ENCODE results near the gene CPA4. TPM values are rescaled to one million over a fixed set of nuclear protein-coding genes. Genes with fewer than 3 reads are reported as not detected.
"Not testable (repeated sequence)": the region's sequence is repeated elsewhere in the genome, so short reads cannot be mapped to it uniquely, and the experiment has no call there.

The CPA4 gene
- total RNA-seq, 2 experiments from 2014 or later: not detected

GRCh38 chr7:130299866-130300265 lies 6.9 kb downstream of the CPA4 start:
- ChIA-PET POLR2A (no interaction called here), CTCF (no interaction called here)
- Mint-ChIP-seq H3K27ac (no peak overlapping the region), H3K27me3 (peaks cover 14% of the 10 kb centered on the region), H3K4me3 (no peak overlapping the region), H3K36me3 (ENCODE audit: low read depth) (no peaks in the 10 kb centered on the region), H3K9me3 (no peaks in the 10 kb centered on the region), H3K4me1 (no peaks in the 10 kb centered on the region)
- no peak for DNase-seq

GRCh38 chr7:130301501-130302020 lies 8.6 kb downstream of the CPA4 start:
- no peaks in the 10 kb centered on the region for H3K4me1 Mint-ChIP-seq
- no peak overlapping the region for H3K27ac Mint-ChIP-seq
- CTCF ChIA-PET: no interaction called here
- POLR2A ChIA-PET: no interaction called here
- DNase-seq: no peak
- H3K9me3 Mint-ChIP-seq: no peaks in the 10 kb centered on the region
- no peak overlapping the region for H3K4me3 Mint-ChIP-seq
- no peaks in the 10 kb centered on the region for H3K36me3 Mint-ChIP-seq (ENCODE audit: low read depth)
- H3K27me3 Mint-ChIP-seq: peaks cover 14% of the 10 kb centered on the region

- Mint-ChIP-seq H3K27me3 (peaks cover 14% of the 10 kb centered on the region), H3K4me3 (no peak overlapping the region), H3K27ac (no peak overlapping the region), H3K9me3 (no peaks in the 10 kb centered on the region), H3K4me1 (no peaks in the 10 kb centered on the region), H3K36me3 (ENCODE audit: low read depth) (no peaks in the 10 kb centered on the region)
- no peak for DNase-seq
- ChIA-PET POLR2A (no interaction called here), CTCF (no interaction called here)
Observed at GRCh38 chr7:130302649-130303048, 9.7 kb downstream of the CPA4 start.

- Mint-ChIP-seq H3K36me3 (ENCODE audit: low read depth) (no peaks in the 10 kb centered on the region), H3K4me3 (no peak overlapping the region), H3K27me3 (peaks cover 14% of the 10 kb centered on the region), H3K27ac (no peak overlapping the region), H3K4me1 (no peaks in the 10 kb centered on the region), H3K9me3 (no peaks in the 10 kb centered on the region)
- DNase-seq: no peak
- ChIA-PET CTCF (no interaction called here), POLR2A (no interaction called here)
Observed at GRCh38 chr7:130303127-130303526, 10.2 kb downstream of the CPA4 start.

- CTCF ChIA-PET: no interaction called here
- Mint-ChIP-seq H3K4me1 (no peaks in the 10 kb centered on the region), H3K4me3 (no peak overlapping the region), H3K27ac (no peak overlapping the region), H3K9me3 (no peaks in the 10 kb centered on the region), H3K27me3 (peaks cover 14% of the 10 kb centered on the region), H3K36me3 (ENCODE audit: low read depth) (no peaks in the 10 kb centered on the region)
- POLR2A ChIA-PET: no interaction called here
- DNase-seq: no peak
Observed at GRCh38 chr7:130303551-130303950, 10.6 kb downstream of the CPA4 start.

- ChIA-PET POLR2A (no interaction called here), CTCF (no interaction called here)
- H3K27ac Mint-ChIP-seq: no peak overlapping the region
- no peaks in the 10 kb centered on the region for H3K36me3 Mint-ChIP-seq (ENCODE audit: low read depth)
- H3K9me3 Mint-ChIP-seq: no peaks in the 10 kb centered on the region
- H3K4me1 Mint-ChIP-seq: no peaks in the 10 kb centered on the region
- no peak overlapping the region for H3K4me3 Mint-ChIP-seq
- no peak for DNase-seq
- H3K27me3 Mint-ChIP-seq: peaks cover 14% of the 10 kb centered on the region
Observed at GRCh38 chr7:130303982-130304381, 11.0 kb downstream of the CPA4 start.

- POLR2A ChIA-PET: no interaction called here
Observed at GRCh38 chr7:130304878-130305277, 11.9 kb downstream of the CPA4 start.

GRCh38 chr7:130305433-130306042 lies 12.6 kb downstream of the CPA4 start:
- POLR2A ChIA-PET: no interaction called here
- CTCF ChIA-PET: no interaction called here
- Mint-ChIP-seq H3K36me3 (ENCODE audit: low read depth) (no peaks in the 10 kb centered on the region), H3K27me3 (peaks cover 11% of the 10 kb centered on the region), H3K4me1 (no peaks in the 10 kb centered on the region), H3K4me3 (no peak overlapping the region), H3K9me3 (no peaks in the 10 kb centered on the region), H3K27ac (no peak overlapping the region)
- DNase-seq: no peak

More at GRCh38 chr7:130304878-130305277, 11.9 kb downstream of the CPA4 start:
- Mint-ChIP-seq H3K27me3 (peaks cover 14% of the 10 kb centered on the region), H3K9me3 (no peaks in the 10 kb centered on the region), H3K4me1 (no peaks in the 10 kb centered on the region), H3K36me3 (ENCODE audit: low read depth) (no peaks in the 10 kb centered on the region), H3K27ac (no peak overlapping the region), H3K4me3 (no peak overlapping the region)
- CTCF ChIA-PET: no interaction called here
- DNase-seq: no peak

GRCh38 chr7:130309986-130310385 lies 17.0 kb downstream of the CPA4 start:
- Mint-ChIP-seq H3K9me3 (no peaks in the 10 kb centered on the region), H3K27me3 (no peaks in the 10 kb centered on the region), H3K4me1 (no peaks in the 10 kb centered on the region), H3K4me3 (no peak overlapping the region), H3K36me3 (ENCODE audit: low read depth) (no peaks in the 10 kb centered on the region), H3K27ac (no peak overlapping the region)
- CTCF ChIA-PET: no interaction called here
- no peak for DNase-seq
- POLR2A ChIA-PET: no interaction called here

- H3K9me3 Mint-ChIP-seq: no peaks in the 10 kb centered on the region
- POLR2A ChIA-PET: no interaction called here
Observed at GRCh38 chr7:130314305-130314704, 21.3 kb downstream of the CPA4 start.

GRCh38 chr7:130319541-130319940 lies 26.6 kb downstream of the CPA4 start:
- Mint-ChIP-seq H3K4me3 (no peak overlapping the region), H3K27ac (no peak overlapping the region), H3K36me3 (ENCODE audit: low read depth) (no peaks in the 10 kb centered on the region), H3K4me1 (no peaks in the 10 kb centered on the region), H3K9me3 (no peaks in the 10 kb centered on the region), H3K27me3 (peaks cover 3% of the 10 kb centered on the region)
- no peak for DNase-seq
- CTCF ChIA-PET: no interaction called here
- POLR2A ChIA-PET: no interaction called here

More at GRCh38 chr7:130314305-130314704, 21.3 kb downstream of the CPA4 start:
- no peaks in the 10 kb centered on the region for H3K4me1 Mint-ChIP-seq
- no peak for DNase-seq
- H3K27ac Mint-ChIP-seq: no peak overlapping the region
- no peak overlapping the region for H3K4me3 Mint-ChIP-seq
- no peaks in the 10 kb centered on the region for H3K36me3 Mint-ChIP-seq (ENCODE audit: low read depth)
- CTCF ChIA-PET: no interaction called here
- H3K27me3 Mint-ChIP-seq: peaks cover 3% of the 10 kb centered on the region

GRCh38 chr7:130321542-130322229 lies 28.7 kb downstream of the CPA4 start:
- H3K27me3 Mint-ChIP-seq; CTCF ChIA-PET; DNase-seq; H3K4me1 Mint-ChIP-seq; H3K27ac Mint-ChIP-seq; POLR2A ChIA-PET; H3K36me3 Mint-ChIP-seq (ENCODE audit: low read depth); H3K4me3 Mint-ChIP-seq; H3K9me3 Mint-ChIP-seq: not testable (repeated sequence)

GRCh38 chr7:130322615-130323014 lies 29.7 kb downstream of the CPA4 start:
- Mint-ChIP-seq H3K27ac (no peak overlapping the region), H3K4me3 (no peak overlapping the region), H3K36me3 (ENCODE audit: low read depth) (no peaks in the 10 kb centered on the region), H3K4me1 (no peaks in the 10 kb centered on the region), H3K27me3 (peaks cover 3% of the 10 kb centered on the region), H3K9me3 (no peaks in the 10 kb centered on the region)
- ChIA-PET CTCF (no interaction called here), POLR2A (no interaction called here)
- DNase-seq: no peak

- Mint-ChIP-seq H3K27ac (no peak overlapping the region), H3K4me3 (no peak overlapping the region), H3K9me3 (no peaks in the 10 kb centered on the region), H3K4me1 (no peaks in the 10 kb centered on the region), H3K36me3 (ENCODE audit: low read depth) (no peaks in the 10 kb centered on the region), H3K27me3 (no peaks in the 10 kb centered on the region)
- CTCF ChIA-PET: no interaction called here
- no peak for DNase-seq
- POLR2A ChIA-PET: no interaction called here
Observed at GRCh38 chr7:130324306-130324943, 31.5 kb downstream of the CPA4 start.
